HG02571 (cell line): ENCODE data around the gene ZZZ3.
"Not testable (repeated sequence)": the region's sequence is repeated elsewhere in the genome, so short reads cannot be mapped to it uniquely, and the experiment has no call there.

ENCODE experiments used
- ATAC-seq: cut with Tn5 transposase; IDR thresholded peaks from one replicate; pipeline ENCODE4 v1.9.1; 2021; ENCODE audit warnings: mild to moderate bottlenecking, moderate library complexity; ENCODE audit not compliant: unreplicated experiment

Gene ZZZ3

DNA sequence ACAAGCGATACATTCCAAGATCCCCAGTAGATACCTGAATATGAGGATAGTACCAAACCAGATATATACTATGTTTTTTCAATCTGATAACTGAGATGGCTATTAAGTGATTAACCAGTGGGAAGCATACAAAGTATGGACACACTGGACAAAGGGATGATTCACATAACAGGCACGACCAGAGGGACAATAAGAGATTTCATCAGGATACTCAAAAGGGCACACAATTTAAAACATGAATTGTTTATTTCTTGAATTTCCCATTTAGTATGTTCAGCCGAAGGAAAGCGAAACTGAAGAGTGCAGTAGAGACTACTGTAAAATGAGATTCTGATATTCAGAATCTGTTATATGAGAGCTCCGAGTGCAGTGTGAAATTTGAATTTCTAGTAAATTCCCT lies 10.6 kb downstream of the ZZZ3 start:
- no peak for ATAC-seq

DNA sequence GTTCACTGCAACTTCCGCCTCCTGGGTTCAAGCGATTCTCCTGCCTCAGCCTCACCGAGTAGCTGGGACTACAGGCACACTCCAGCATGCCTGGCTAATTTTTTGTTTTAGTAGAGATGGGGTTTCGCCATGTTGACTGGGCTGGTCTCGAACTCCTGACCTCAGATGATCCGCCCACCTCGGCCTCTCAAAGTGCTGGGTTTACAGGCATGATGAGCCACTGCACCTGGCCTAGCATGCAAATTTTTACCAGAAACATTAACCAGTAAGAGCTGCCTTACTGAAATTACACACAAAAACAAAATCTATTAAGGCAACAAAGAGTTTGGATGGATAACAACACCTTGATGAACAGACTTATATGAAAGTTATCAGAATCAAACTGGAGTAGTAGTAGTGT lies 12.1 kb downstream of the ZZZ3 start:
- ATAC-seq: no peak

DNA sequence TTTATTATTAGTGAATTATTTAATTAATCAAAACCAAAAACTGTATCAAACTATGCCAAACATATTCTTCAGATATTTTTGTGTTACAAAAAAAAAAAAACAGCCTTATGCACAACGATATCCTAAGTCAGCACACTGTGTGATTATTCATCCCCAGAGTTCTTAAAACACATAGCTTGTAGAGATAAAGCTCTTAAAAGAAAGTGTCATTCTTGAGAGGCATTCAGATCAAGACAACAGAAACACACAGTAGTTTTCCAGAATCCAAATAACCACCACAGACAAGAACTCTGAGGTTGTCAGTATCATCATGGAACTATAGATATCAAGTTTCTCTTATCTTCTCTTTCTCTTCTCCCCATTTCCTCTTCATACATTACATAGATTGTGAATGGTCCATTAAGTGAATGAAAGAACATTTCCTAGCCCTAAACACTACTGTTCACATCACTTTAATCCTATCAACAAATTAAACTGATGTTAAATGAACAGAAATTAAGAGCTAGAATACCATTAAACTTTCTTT lies 13.5 kb downstream of the ZZZ3 start:
- no peak for ATAC-seq

DNA sequence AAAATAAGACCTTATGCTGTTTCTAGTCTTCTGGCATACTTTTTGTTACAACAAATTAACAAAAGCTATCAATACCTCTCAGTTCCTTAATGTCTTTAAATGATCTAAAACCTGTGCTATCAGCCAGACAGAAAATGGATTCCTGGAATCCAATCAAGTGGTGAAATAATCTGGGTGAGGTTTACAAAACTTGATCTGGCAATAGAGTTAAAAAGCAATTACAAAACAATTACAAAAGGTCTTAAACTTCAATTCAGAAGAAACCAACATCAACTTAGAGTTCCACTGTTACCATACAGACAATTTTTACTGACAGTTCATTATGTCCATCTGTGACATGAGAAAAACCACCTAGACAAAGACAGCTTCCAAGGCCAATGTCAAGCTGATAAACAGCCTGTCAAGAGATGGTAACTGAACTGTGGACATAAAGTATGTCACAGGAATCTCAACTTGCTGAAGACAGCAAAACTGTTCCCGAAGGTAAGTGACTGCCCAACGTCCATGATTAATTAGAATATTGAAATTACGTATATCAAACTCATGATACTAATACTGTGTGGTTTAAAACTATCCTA lies 17.4 kb downstream of the ZZZ3 start:
- ATAC-seq: no peak

DNA sequence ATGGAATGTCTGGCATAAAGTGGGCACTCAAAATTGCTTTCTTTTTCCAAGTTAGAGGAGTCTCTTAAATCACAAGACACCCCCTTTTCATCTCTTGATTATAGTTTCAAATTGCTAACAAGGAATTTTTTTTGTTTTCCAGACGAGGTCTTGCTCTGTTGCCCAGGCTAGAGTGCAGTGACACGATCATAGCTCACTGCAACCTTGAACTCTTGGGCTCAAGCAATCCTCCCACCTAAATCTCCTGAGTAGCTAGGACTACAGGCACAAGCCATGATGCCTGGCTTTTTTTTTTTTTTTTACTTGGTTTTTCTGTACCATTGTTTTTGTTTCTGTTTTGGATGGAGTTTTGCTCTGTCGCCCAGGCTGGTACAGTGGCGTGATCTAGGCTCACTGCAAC lies 20.8 kb downstream of the ZZZ3 start:
- ATAC-seq: no peak

DNA sequence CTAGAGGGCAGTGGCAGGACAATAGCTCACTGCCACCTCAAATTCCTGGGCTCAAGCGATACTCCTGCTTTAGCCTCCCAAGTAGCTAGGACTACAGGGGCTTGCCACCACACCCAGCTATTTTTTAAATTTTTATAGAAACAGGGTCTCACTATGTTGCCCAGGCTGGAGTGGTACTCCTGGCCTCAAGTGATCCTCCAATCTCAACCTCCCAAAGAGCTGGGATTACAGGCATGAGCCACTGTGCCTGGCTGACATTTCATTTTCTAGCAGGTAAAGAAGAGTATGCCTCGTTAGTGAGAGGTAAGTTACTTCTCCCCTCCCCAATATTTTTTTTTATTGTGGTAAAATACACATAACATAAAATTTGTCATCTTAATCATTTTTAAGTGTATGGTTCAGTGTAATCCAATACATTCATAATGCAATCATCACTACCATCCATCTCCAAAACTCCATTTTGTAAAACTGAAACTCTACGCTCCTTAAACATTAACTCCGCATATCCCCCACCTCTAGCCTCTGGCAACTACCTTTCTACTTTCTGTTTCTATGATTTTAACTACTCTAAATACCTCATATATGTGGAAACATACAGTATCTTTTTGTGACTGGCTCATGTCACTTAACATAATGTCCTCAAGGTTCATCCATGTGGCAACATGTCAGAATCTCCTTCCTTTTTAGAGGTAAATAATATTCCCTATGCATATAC lies 22.4 kb downstream of the ZZZ3 start:
- peak; percentile 57 for ATAC-seq

DNA sequence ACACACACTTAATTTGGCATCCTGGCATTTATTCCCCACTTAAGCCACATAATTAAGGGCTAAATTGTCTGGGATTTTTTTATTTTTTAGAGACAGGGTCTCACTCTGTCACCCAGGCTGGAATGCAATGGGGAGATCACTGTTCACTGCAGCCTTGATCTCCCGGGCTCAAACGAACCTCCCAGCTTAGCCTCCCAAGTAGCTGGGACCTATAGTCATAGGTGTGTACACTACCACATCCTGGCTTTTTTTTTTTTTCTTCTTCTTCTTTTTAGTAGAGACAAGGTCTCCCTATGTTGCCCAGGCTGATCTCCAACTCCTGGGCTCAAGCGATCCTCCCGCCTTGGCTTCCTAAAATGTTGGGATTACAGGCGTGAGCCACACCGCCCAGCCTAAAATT lies 24.2 kb downstream of the ZZZ3 start:
- no peak for ATAC-seq

DNA sequence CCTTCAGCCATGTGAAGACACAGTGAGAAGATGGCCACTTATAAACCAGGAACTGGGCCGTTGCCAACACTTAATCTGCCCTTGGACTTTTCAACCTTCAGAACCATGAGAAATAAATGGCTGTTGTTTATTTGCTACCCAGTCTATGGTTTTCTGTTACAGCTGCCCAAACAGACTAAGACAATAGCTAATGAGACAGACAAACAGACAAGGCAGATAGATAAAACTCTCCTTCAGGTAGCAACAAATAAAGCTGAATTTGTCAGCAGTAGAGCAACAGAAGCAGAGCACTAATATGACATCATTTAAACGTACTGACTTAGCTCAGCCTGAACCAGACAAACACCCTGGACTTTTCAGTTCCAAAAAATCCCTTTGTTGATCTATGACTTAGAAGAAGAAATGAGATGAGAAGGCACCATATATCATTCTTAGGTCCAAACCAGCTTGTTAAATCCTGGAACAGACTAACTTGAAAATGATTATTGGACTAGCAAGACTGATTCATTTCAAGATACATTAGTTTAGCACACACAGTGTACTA lies 27.0 kb downstream of the ZZZ3 start:
- no peak for ATAC-seq

DNA sequence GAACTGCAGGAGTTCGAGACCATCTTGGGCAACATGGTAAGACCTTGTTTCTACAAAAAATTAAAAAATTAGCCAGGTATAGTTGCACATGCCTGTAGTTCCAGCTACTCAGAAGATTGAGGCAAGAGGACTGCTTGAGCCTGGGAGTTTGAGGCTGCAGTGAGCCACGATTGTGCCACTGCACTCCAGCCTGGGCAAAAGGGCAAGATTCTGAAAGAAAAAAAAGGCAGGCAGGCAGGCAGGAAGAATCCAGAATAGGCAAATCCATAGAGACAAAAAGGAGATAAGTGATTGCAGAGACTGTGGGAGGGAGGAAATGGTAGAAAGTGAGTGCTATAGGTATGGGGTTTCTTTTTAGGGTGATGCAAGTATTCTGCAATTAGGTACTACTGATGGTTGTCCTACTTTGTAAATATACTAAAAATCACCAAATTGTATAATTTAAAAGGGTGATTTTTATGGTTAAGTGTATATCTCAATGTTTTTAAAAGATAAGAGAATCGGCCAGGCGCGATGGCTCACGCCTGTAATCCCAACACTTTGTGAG lies 29.4 kb downstream of the ZZZ3 start:
- no peak for ATAC-seq

DNA sequence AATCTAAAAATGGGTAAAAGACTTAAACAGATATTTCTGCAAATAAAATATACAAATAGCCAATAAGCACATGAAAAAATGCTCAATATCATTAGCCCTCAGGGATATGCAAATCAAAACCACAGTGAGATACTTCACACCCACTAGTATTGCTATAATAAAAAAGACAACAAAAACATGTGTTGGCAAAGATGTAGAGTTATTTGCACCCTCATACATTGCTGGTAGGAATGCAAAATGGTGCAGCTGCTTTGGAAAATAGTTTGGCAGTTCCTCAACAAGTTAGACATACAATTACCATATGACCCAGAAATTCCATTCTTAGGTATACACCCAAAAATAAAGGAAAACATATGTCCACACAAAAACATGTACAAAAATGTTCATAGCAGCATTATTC lies 30.2 kb downstream of the ZZZ3 start:
- no peak for ATAC-seq

DNA sequence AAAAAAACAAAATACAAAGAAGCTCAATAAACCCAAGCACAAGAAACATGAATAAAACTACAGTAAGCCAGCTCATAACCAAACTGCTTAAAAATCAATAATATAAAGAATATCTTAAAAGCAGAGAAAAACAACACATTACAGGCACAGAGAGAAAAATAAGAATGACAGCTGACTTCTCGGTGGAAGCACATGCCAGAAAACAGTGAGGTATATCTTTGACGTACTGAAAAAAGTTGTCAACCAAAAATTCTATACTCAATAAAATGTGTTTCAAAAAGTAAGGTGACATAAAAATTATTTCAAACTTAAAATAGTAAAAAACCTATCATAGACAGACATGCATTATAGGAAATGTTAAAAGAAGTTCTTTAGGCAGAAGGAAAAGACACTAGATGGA lies 33.3 kb downstream of the ZZZ3 start:
- no peak for ATAC-seq

DNA sequence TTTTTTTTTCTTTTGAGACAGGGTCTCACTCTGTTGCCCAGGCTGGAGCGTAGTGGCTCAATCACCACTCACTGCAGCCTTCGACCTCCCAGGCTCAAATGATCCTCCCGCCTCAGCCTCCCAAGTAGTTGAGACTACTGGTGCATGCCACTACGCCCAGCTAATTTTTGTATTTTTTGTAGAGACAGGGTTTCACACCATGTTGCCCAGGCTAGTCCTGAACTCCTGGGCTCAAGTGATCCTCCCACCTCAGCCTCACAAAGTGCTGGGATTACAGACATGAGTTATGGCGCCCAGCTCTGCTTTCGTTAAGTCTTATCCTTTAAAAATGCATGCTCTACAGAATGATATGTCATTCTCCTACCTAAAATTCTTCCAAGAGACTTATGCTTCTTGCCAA lies 36.2 kb downstream of the ZZZ3 start:
- ATAC-seq: not testable (repeated sequence)

DNA sequence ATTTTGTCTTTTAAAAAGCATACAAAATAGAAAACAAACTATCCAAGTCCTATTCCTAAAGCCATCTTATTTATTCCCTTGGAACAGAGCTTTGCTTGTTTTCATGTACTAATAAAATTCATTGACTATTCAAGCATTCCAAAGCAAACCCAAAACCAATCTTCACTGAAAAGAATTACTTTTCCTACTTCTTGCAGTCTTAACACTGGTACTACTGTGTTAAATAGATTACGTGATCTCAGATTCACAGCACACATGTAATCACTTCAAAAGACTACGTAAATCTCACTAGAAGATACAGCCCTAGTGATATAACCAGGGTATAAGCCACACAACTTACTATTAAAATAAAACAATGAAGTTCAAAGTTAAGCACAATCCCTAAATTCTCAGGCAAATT lies 39.0 kb downstream of the ZZZ3 start:
- ATAC-seq: no peak

DNA sequence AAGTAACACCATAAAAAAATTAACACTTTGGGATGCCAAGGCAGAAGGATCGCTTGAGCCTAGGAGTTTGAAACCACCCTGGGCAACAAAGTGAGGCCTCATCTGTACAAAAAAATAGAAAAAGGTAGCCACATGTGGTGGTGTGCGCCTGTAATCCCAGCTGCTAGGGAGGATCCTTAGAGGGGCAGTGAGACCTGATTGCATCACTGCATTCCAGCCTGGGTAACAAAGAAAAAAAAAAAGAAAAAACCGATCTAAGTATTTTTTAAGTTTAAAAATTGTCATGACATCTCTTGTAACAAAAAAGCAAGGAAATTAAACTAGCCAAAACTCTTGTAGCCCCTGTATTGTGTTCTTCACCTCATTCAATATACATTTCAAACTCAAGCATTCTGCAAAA lies 39.5 kb downstream of the ZZZ3 start:
- no peak for ATAC-seq

DNA sequence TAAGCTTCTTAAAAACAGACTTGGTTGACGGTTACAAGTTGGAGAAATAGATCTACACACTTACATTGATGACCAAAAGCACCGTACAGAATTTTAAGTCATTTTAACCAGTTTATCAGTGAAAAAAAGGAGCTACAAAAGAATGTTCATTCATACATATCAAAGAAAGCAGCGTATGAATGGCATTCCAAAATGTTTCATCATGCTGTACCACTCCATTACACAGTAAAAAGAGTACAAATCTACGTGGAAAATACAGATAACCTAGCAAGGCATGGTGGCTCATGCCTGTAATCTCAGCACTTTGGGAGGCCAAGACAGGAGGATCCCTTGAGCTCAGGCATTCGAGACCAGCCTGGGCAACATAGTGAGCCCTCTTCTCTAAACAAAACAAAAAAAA lies 40.3 kb downstream of the ZZZ3 start:
- ATAC-seq: no peak

DNA sequence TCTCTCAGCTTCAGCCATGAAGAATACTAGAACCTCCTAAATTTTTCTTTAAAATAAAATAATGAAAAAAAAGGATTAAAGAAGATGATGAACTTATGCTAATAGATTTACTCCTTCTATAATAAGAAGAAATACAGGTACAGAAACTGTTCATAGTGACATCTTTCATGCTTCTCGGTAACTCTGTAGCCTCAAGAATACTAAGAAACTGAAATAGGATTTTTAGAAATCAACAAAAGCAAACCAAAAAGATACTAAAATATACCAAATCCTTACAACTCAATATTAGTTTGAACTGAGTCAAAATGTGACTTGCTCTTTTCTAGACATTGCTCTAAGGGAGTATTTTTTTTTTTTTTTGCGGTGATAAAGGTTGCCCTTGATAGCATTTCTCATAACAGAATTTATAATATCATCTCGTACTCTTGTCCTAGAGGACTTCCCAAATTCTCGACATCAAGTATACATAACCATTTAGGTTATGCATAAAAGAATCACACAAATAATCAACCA lies 42.8 kb downstream of the ZZZ3 start:
- ATAC-seq: no peak

DNA sequence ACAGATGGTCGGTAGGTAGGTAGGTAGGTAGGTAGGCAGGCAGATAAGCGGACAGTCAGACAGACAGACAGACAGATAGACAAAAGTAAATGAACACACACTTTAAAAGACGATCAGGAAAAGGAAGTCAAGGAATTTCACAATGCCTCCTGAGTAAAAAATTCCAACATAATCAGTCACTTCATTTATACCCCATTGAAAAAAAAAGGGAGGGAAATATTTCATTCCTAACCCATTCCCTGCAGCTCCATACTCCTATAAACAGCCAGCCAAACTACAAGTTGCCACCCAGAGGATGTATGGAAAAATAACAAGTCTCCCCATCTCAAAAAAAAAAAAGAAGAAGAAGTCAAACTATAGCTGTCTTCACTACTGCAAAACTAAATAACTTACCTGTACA lies 43.4 kb downstream of the ZZZ3 start:
- no peak for ATAC-seq

DNA sequence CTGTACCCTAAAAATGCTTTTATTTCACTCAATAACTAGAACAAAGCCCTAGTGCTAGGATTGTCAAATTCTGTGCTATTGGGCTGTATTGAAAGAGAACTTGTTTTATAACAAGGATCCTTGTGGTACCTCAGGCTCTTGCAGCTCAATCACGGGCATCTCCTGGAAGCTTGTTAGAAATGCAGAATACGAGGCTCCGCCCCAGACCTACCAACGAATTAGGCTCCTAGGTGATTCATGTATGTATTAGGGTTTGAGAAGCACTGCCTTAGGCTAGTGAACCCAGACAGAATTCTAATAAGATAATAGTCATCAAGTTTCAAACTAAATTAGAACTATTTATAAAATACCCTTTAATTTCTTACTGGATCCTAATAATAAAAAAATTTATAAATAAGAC lies 45.6 kb downstream of the ZZZ3 start:
- no peak for ATAC-seq
